Stimulated activated CD4-positive, alpha-beta T cell treated with anti-CD3 and anti-CD28 coated beads, Interleukin-15, amount 100 ng/mL, for 48 hours (primary cell): ENCODE results near the gene SCGB2A2.

Experiments used
- DNase-seq, 2 donors: peaks; one replicate each; pipeline ENCODE4 v3.0.0-alpha.2; 2020; ENCODE audit warnings: low read depth in 2 of 2

Gene SCGB2A2

DNA sequence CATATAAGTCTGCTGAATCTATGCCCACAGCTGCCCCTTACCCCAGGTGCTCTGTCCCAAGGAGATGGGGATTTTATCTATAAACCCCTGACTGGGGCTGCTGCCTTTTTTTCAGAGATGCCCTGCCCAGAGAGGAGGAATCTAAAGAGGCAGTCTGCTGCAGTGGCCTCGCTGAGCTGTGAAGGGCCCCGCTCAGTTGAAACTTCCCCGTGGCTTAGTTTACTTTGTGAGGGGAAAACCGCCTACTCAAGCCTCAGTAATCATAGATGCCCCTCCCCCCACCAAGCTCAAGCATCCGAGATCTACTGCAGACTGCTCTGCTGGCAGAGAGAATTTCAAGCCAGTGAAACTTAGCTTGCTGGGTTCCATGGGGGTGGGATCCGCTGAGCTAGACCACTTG, 36.3 kb downstream of the SCGB2A2 start:
- no peak for DNase-seq

DNA sequence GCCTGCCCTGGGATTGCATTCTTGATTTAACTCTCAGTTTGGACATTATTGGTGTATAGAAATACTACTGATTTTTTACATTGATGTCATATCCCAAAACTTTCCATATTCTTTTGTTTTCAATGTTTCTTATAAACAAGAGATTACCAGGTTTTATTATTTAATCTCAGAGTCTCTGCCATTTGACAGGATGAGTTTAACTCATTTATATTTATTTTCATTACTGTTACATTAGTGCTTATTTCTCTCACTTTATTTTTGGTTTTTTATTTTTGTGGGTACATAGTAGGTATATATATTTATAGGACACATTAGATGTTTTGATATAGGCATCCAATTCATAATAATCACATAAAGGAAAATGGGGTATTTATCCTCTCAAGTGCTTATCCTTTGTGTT, 38.0 kb downstream of the SCGB2A2 start:
- no peak for DNase-seq

DNA sequence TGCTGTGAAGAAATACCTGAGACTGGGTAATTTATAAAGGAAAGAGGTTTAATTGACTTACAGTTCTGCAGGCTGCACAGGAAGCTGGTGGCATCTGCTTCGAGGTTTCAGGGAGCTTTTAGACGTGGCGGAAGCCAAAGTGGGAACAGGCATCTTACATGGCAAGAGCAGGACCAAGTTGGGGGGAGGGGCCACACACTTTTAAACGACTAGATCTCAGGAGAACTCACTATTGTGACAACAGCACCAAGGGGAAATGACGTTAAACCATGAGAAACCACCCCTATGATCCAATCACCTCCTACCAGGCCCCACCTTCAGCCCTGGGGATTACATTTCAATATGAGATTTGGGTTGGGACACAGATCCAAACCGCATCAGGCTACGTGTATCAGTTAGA, 40.0 kb downstream of the SCGB2A2 start:
- DNase-seq, result no peak

DNA sequence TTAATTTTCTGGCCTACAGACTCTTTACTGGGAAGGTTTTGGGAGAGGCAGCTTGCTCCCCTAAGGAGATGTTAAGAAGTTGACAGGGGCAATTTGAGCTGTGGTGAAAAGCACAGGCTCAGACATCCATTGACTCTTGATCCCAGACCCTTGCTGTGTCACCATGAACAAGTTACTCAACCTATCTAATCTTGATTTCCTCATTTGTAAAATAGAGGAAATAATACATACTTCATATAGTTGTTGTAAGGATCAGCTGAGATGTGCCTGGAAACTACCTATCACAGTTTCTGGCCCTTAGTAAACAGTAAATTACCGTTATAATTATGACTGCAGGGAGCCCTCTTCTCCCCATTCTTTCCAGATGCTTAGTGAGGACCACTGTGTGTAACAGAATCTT, 45.5 kb downstream of the SCGB2A2 start:
- no peak for DNase-seq

DNA sequence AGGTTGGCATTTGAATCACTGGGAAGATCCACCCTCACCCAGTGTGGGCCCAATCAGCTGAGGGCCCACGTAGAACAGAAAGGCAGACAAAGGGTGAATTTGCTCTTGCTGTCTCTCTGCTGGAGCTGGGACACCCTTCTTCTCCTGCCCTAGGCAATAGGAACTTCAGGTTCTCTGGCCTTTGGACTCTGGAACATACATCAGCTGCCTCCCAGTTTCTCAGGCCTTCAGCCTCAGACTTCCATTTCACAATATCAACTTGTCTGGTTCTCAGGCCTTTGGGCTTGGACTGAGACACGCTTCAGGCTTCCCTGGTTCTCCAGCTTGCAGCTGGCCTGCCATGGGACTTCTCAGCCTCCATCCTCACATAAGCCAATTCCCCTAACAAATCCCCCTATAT, 52.6 kb downstream of the SCGB2A2 start:
- DNase-seq, result no peak
